ENCODE results near the gene MED6.

MED6 gene

GRCh38 chr14:70600382-70601157 is at the start of gene MED6:
Gene MED6, minus strand, starts transcription at chr14:70600655. Its CDS starts 18 bp downstream, at chr14:70600637.
- DNase-seq: peak; percentile 80 to 94

GRCh38 chr14:70649803-70650202 is 49.3 kb upstream of the MED6 start:
- no peak for DNase-seq

DNA sequence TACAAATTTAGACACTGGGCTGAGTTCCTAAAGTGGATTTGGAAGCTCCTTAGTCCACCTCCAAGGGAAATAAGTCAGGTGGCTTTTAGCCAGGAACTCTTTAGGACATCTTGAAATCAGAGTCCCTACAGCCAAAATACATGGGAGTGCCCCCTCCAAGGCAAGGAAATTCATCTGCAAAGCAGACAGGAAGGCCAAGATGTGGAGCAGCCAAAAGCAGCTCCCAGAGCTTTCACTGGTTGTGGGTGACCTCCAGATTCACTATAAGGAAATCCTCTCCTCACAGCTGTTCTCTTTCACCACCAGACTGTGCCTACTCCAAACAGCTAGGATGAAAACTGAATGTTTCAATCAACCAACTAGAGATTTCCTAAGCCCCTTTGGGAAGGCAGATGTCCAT is 47.9 kb upstream of the MED6 start:
- no peak for DNase-seq

GRCh38 chr14:70646705-70647104 is 46.2 kb upstream of the MED6 start:
- DNase-seq: no peak

DNA sequence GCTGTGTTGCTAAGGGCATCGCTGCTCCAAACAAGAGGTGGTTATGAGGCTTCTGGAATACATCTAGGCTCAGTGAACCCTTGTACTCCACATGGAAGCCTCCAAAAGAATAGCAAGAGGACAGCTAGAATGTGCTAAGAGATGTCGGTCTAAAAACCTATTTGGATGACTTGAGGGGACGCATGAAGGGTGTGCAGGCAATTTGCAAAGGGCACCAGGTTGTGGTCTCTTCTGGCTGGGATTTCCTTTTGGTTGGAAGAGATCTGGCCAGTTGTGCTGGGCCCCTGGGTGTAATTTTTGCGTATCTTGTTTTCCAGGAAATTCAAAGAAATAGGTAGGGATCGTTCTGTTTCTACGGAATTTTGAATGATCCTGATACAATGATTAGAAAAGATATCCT is 45.4 kb upstream of the MED6 start:
- DNase-seq: no peak

DNA sequence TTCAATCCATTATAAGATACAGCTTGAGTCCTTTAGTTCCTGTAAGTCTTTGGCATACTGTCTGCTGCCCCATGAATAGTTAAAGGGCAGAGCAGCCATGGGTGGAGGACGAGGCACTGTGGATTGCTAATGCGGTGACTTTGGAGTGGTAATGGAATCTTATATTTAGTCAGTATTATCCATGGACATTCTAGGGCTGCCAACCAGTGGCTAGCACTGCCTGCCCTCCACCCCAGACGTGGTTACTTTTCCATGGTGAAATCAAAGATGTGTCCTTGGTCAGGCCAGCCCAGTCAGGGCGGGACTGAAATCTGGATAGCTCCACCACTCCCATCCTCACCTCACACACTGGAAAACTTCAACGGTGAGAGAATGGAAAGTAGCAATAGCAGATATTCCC is 43.5 kb upstream of the MED6 start:
- DNase-seq: no peak

GRCh38 chr14:70642303-70643235 is 42.1 kb upstream of the MED6 start:
- no peak for DNase-seq

DNA sequence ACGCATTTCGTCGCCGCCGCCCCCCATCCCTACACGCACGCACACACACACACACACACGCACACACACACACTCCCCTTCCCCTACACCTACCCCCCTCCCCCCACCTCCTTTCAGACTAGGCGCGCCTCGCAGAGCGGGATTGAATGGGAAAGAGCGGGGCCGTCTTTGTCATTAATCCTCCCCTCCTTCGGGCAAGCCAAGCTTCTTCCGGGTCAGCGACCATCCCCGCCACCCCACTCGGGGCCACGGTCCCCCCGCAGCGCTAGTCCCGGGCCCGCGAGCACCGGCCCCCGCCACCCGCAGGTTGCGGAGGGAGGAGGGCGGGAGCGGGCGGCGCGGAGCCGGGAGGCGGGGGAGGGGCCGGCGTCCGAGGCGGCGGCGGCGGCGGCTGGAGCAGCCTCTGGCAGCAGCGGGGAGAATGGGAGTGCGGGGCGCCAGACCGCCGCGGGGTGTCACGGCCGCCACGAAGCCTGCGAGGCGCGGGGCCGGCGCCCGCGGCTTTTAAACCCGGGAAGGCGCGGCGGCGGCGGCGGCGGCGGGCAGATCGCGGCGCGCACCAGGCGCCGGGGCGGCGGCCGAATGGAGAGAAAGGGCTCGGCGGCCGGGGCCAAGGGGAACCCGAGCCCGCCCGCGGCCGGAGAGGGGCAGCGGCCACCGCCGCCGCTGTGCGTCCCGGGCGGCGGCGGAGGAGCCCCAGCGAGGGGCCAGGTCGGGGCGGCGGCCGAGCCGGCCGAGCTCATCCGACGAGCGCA is 41.3 kb upstream of the MED6 start, which contains the start of gene TTC9:
Gene TTC9, plus strand, starts transcription at position 369 of the 755 bp plus-strand sequence. Its CDS starts 214 bp downstream, at position 583.
- DNase-seq: no peak

DNA sequence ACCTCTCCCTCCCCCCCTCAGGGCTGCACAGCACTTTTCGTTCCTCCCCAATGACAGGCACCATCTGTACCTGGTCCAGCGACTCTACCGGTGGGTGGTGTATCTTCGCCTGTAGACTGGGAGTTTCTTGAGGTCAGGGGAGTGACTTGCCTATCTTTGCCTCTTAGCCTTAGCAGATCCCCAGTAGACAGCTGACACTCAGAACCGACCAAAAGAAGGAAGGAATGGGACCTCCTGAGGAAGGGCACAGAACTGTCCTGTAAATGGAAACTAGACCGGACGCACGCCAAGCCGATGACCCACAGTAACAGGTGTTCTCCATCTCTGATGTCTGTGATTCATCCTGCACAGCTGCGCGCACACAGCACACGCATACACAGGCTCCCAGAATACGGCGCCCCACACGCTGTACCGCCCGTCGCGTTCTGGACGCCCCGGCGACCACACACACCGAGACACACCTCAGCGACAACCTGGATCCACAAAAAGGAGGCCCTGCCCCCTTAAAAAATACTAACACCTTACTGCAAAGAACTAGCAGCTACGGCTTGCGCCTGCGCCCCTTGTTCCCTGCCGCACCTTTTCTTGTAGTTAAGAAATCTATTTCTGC is 40.6 kb upstream of the MED6 start:
- DNase-seq: peak in 1 of 2 experiments; percentile 12

GRCh38 chr14:70638416-70638815 is 38.0 kb upstream of the MED6 start:
- no peak for DNase-seq

GRCh38 chr14:70635971-70636595 is 35.6 kb upstream of the MED6 start:
- no peak for DNase-seq

DNA sequence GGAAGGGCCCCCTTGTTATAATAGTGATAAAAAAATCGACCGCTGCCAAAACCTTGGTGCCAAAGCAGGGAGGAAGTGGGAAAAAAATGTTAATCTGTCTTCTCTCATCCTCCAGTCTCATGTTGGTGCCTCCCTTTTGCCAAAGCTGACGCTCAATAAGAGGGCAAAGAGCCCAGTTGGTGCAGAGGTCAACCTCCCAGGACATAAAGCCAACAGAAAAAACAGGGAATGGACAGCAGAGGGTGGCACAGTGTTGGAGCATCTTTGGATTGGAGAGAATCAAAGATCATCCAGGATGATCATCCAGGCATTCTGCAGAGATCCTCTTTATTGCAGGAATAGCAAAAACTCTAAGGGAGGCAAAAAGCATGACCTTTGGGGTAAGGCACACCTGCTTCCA is 31.5 kb upstream of the MED6 start:
- no peak for DNase-seq

GRCh38 chr14:70624972-70625371 is 24.5 kb upstream of the MED6 start:
- no peak for DNase-seq

DNA sequence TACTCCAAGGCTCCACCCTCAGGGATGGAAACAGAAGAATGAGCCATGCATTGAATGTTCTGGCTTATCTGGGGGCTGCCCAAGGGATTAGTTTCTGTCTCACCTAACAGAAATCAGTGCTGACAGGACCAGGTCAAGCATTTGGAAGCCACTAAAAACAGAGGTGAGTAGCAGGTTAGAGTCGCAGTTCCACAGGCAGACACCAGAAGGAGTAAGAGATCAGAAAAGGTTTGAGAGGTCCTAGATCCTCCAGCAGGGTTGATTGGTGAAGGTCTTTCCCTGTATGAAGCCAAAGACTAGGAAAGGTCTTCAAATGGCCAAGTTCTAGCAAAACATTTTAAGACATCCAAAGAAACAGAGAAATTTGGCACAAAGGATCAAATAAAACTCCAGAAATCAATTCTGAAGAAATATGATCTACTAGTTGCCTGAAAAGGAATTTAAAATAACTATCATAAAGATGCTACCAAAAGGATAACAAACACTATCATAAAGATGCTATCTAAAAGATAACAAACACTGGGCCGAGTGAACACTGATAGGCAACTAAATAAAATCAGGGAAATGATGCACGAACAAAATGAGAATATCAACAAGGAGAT is 21.8 kb upstream of the MED6 start:
- peak in 1 of 2 experiments; percentile 32 for DNase-seq

- DNase-seq: no peak
Measured at GRCh38 chr14:70619708-70620107, 19.3 kb upstream of the MED6 start.

GRCh38 chr14:70618314-70618713 is 17.9 kb upstream of the MED6 start:
- DNase-seq: no peak

GRCh38 chr14:70616646-70617045 is 16.2 kb upstream of the MED6 start:
- no peak for DNase-seq

- DNase-seq: no peak
Measured at GRCh38 chr14:70611216-70611615, 10.8 kb upstream of the MED6 start.

DNA sequence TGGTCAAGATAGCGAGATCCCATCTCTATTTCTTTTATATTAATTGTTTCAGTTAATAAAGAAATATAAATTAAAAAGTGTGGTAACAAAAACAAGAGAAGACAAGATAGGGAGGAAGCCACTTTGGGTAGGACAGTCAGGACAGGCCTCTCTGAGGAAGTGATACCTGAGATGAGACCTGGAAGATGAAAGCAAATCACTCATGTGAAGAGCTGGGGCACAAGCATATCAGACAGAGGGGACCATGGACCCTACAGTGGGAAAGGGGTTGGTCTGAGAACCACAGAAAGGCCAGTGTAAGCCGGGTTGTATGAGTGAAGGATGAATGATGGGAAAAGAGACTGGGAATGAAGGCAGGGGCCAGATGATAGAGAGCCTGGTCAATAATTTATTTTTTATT is 1.8 kb upstream of the MED6 start:
- DNase-seq: no peak

DNA sequence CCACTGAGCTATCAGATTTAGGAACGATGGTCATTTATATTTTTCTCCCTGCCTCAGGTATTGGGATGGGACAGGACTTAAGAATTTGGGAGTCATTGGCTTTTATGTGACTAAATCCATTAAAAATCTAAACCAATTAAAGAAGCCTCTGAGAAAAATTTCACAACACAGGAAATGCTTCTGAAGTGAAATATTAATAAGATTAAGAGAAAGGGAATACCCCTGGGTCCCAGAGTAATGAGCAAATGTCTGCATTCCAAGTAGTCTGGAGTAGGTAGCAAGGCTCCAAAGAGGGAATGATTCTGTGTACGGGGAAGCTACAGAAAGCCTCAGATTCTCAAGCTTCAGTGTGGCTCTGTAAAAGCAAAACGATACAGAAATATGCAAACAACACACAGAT is 707 bp upstream of the MED6 start:
- DNase-seq: no peak

GRCh38 chr14:70599345-70599744 is 1.1 kb downstream of the MED6 start:
- DNase-seq: no peak

DNA sequence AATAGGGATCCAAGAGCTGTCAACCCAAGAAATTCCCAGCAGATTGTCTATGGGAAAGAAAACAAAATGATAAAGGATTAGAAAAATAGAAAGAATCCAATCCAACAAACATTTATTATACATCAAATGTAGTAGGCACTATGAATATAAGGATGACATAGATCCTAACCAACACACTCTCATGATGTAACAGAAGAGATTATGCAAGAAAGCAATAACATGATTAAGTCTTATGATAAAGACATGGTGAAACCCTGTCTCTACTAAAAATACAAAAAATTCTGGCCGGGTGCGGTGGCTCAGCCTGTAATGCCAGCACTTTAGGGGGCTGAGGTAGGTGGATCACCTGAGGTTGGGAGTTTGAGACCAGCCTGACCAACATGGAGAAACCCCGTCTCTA is 2.7 kb downstream of the MED6 start:
- DNase-seq: no peak
